Psoas muscle (tissue), 8 donors: Measurements from ENCODE around the gene ACACB. TPM values are rescaled to one million over a fixed set of nuclear protein-coding genes. Genes with fewer than 3 reads are reported as not detected.

Source experiments
- ATAC-seq, 4 donors: fragments of 200-7000 bp; cut with Tn5 transposase; one replicate each; pipeline ENCODE4 v1.9.1; 2020; ENCODE audit warnings: moderate library complexity in 3 of 4, mild to moderate bottlenecking in 2 of 4
- DNase-seq, 2 donors: peaks; one replicate each; pipeline ENCODE4 v3.0.0-alpha.2; 2020
- H3K27ac ChIP-seq: fragments of 200-600 bp; one replicate; pipeline ENCODE4 v1.8.0; 2022
- H3K27me3 ChIP-seq, 3 donors: fragments of 200-600 bp in 1 of 3; one replicate each; pipeline versions ENCODE4 v1.6.1 to v1.8.0; 2013 to 2022; ENCODE audit warnings: low read length in 2 of 3, mild to moderate bottlenecking in 2 of 3, moderate library complexity in 1 of 3; ENCODE audit not compliant: insufficient read depth in 3 of 3
- H3K36me3 ChIP-seq, 2 donors: fragments of 200-600 bp in 1 of 2; one replicate each; pipeline versions ENCODE4 v1.6.1 to v1.8.0; 2013 to 2022; ENCODE audit warnings: low read depth in 1 of 2, mild to moderate bottlenecking in 1 of 2, moderate library complexity in 1 of 2; ENCODE audit not compliant: insufficient read depth in 1 of 2
- H3K4me1 ChIP-seq: fragments of 200-600 bp; one replicate; pipeline ENCODE4 v1.8.0; 2022
- H3K4me3 ChIP-seq: fragments of 200-600 bp; one replicate; pipeline ENCODE4 v1.8.0; 2022; ENCODE audit warnings: mild to moderate bottlenecking
- H3K9me3 ChIP-seq: fragments of 200-600 bp; one replicate; pipeline ENCODE4 v1.8.0; 2022
- CTCF ChIP-seq: fragments of 200-600 bp; IDR thresholded peaks from one replicate; pipeline ENCODE4 v1.8.0; 2022; ENCODE audit warnings: antibody characterized with exemption
- WGBS, 3 donors: extraction: QIAGEN DNeasy Blood & Tissue Kit; methylation state at CpG; one replicate each; pipeline versions ENCODE4 v1.1.6 to v1.1.7; 2013; 5-methylcytosine and 5-hydroxymethylcytosine counted together
- intact Hi-C, 2 donors: fragments of 100-400 bp; cut with DNase I; formaldehyde crosslinking; loops; one replicate each; pipeline versions ENCODE4 v1.11.0 to v1.14.2; 2022
- polyA plus RNA-seq, 3 donors: library from polyadenylated mRNA; stranded (reverse); fragments of 200-250 nt; gene quantifications; one replicate each; pipeline ENCODE4 v1.2.3, GENCODE V29; 2013
- total RNA-seq, 4 donors: library from RNA; stranded (reverse); fragmentation: NEBNext Ultra II Directional in 2 of 4; extraction: Animal tissue kit (Norgen Biotek cat#: 25700) in 2 of 4; gene quantifications; one replicate each; pipeline versions ENCODE4 v1.2.1 to v1.2.4, GENCODE V29; 2021 to 2023
- donor health status: healthy with polysubstance abuse.
- donor health status: DM: no; HTN: no; CAD: no; lungs with moderate emphysema.
- donor health status: Bipolar disorder and iron deficiency.
- donor health status: healthy.
- donor health status: DM: yes; HTN: yes; CAD: no.
- donor health status: DM: no; HTN: no; CAD: no.
- donor health status: DM: no; HTN: no; CAD: no.
- donor health status: DM: yes; HTN: yes; CAD: no.

ACACB gene
- total and polyA plus RNA-seq, 7 donors, result 27.0 to 503 (median 246) TPM

- intact Hi-C loops, result no loop called here
- WGBS, 3 donors, result 87 to 90% (median 89%) methylated on average over 18 of the region's 18 CpGs
- DNase-seq (no peak), ATAC-seq (no peak)
- Histone ChIP-seq H3K9me3 (no peaks in the 10 kb centered on the region), H3K27me3 (peaks cover 0 to 3% (median 0%) of the 10 kb centered on the region in 3 donors), H3K4me1 (peaks cover 4% of the 10 kb centered on the region), H3K36me3 (no peaks in the 10 kb centered on the region), H3K4me3 (no peak overlapping the region), H3K27ac (no peak overlapping the region)
- no peak for TF ChIP-seq CTCF
These were observed 173.7 kb downstream of the ACACB start for GRCh38 chr12:109290061-109290460.

GRCh38 chr12:109291117-109291516, 174.7 kb downstream of the ACACB start:
- WGBS, 3 donors, result 32 to 44% (median 42%) methylated on average over 14 to 15 of the region's 15 CpGs
- Histone ChIP-seq H3K27ac (no peak overlapping the region), H3K27me3 (peaks cover 0 to 3% (median 0%) of the 10 kb centered on the region in 3 donors), H3K4me1 (peaks cover 4% of the 10 kb centered on the region), H3K9me3 (no peaks in the 10 kb centered on the region), H3K36me3 (no peaks in the 10 kb centered on the region), H3K4me3 (peak overlapping the region; percentile 55)
- DNase-seq (no peak), ATAC-seq (peak in 3 of 4 donors; percentile 6 to 25 (median 9))
- no peak for TF ChIP-seq CTCF
- intact Hi-C loops, result no loop called here

- intact Hi-C loops, result no loop called here
- Histone ChIP-seq H3K27ac (no peak overlapping the region), H3K27me3 (peaks cover 0 to 3% (median 0%) of the 10 kb centered on the region in 3 donors), H3K9me3 (no peaks in the 10 kb centered on the region), H3K4me3 (peak overlapping the region; percentile 55), H3K4me1 (peaks cover 4% of the 10 kb centered on the region), H3K36me3 (no peaks in the 10 kb centered on the region)
- peak in 1 of 2 donors; percentile 70 for DNase-seq
- ATAC-seq, result peak; percentile 49 to 81 (median 56)
- WGBS, 3 donors, result 6 to 9% (median 6%) methylated on average over 31 of the region's 31 CpGs
- TF ChIP-seq CTCF, result no peak
These were observed 175.3 kb downstream of the ACACB start for GRCh38 chr12:109291521-109292341.

- DNase-seq (no peak), ATAC-seq (peak in 1 of 4 donors; percentile 5)
- WGBS, 3 donors, result 80 to 89% (median 86%) methylated on average over 5 of the region's 5 CpGs
- TF ChIP-seq CTCF, result no peak
- no peaks in the 10 kb centered on the region for H3K36me3 ChIP-seq
- no peaks in the 10 kb centered on the region for H3K9me3 ChIP-seq
- no peak overlapping the region for H3K27ac ChIP-seq
- H3K27me3 ChIP-seq, result peaks cover 0 to 3% (median 0%) of the 10 kb centered on the region in 3 donors
- peaks cover 4% of the 10 kb centered on the region for H3K4me1 ChIP-seq
- intact Hi-C loops, result no loop called here
- no peak overlapping the region for H3K4me3 ChIP-seq
These were observed 175.9 kb downstream of the ACACB start for GRCh38 chr12:109292342-109292711.
